HL-60 (cell line): ENCODE measurements around the gene SH3RF1.

Source experiments
- GABPA ChIP-seq: IDR thresholded peaks from 2 replicates; pipeline ENCODE4 v1.6.1; 2012; ENCODE audit warnings: low read depth
- POLR2AphosphoS5 ChIP-seq: IDR thresholded peaks from 2 replicates; pipeline ENCODE4 v1.6.1; 2012; ENCODE audit warnings: low read depth
- TF ChIP-seq, protein P1 (sequence below): IDR thresholded peaks from one replicate; pipeline ENCODE4 v1.5.1; 2011; ENCODE audit warnings: low read length, control low read depth, inconsistent platforms; ENCODE audit not compliant: insufficient read depth
- TF ChIP-seq, protein P2 (sequence below): IDR thresholded peaks from 2 replicates; pipeline ENCODE4 v1.6.1; 2012; ENCODE audit warnings: low read depth; ENCODE audit not compliant: insufficient replicate concordance

DNA sequence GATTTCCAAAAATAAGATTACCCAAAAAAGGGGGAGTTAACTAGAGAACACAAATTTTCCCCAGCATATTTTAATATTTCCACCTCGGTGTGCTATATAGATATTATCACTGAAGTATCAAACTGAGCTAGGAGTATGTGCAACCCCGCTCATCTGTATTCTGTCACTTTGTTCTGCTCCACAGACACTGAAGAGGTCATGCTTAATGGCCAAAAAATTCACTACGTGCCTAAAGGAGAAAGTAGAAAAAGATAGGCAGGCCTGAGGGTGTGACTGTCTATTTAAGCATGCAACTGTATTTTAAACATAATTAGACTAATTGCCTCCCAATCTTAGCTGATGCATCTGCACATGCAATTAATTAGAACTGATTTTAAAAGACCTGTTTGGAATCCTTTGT lies 24.5 kb downstream of the SH3RF1 start:
- TF ChIP-seq, protein P1, sequence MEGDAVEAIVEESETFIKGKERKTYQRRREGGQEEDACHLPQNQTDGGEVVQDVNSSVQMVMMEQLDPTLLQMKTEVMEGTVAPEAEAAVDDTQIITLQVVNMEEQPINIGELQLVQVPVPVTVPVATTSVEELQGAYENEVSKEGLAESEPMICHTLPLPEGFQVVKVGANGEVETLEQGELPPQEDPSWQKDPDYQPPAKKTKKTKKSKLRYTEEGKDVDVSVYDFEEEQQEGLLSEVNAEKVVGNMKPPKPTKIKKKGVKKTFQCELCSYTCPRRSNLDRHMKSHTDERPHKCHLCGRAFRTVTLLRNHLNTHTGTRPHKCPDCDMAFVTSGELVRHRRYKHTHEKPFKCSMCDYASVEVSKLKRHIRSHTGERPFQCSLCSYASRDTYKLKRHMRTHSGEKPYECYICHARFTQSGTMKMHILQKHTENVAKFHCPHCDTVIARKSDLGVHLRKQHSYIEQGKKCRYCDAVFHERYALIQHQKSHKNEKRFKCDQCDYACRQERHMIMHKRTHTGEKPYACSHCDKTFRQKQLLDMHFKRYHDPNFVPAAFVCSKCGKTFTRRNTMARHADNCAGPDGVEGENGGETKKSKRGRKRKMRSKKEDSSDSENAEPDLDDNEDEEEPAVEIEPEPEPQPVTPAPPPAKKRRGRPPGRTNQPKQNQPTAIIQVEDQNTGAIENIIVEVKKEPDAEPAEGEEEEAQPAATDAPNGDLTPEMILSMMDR, result no peak
- TF ChIP-seq GABPA (no peak), POLR2AphosphoS5 (no peak)
- TF ChIP-seq, protein P2, sequence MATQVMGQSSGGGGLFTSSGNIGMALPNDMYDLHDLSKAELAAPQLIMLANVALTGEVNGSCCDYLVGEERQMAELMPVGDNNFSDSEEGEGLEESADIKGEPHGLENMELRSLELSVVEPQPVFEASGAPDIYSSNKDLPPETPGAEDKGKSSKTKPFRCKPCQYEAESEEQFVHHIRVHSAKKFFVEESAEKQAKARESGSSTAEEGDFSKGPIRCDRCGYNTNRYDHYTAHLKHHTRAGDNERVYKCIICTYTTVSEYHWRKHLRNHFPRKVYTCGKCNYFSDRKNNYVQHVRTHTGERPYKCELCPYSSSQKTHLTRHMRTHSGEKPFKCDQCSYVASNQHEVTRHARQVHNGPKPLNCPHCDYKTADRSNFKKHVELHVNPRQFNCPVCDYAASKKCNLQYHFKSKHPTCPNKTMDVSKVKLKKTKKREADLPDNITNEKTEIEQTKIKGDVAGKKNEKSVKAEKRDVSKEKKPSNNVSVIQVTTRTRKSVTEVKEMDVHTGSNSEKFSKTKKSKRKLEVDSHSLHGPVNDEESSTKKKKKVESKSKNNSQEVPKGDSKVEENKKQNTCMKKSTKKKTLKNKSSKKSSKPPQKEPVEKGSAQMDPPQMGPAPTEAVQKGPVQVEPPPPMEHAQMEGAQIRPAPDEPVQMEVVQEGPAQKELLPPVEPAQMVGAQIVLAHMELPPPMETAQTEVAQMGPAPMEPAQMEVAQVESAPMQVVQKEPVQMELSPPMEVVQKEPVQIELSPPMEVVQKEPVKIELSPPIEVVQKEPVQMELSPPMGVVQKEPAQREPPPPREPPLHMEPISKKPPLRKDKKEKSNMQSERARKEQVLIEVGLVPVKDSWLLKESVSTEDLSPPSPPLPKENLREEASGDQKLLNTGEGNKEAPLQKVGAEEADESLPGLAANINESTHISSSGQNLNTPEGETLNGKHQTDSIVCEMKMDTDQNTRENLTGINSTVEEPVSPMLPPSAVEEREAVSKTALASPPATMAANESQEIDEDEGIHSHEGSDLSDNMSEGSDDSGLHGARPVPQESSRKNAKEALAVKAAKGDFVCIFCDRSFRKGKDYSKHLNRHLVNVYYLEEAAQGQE, result no peak
